GM21737 (cell line): Measurements from ENCODE around the gene DCLK3.

Source experiments
- ATAC-seq: cut with Tn5 transposase; IDR thresholded peaks from one replicate; pipeline ENCODE4 v1.9.1; 2021; ENCODE audit warnings: mild to moderate bottlenecking, moderate library complexity; ENCODE audit not compliant: unreplicated experiment

Gene DCLK3, protein sequence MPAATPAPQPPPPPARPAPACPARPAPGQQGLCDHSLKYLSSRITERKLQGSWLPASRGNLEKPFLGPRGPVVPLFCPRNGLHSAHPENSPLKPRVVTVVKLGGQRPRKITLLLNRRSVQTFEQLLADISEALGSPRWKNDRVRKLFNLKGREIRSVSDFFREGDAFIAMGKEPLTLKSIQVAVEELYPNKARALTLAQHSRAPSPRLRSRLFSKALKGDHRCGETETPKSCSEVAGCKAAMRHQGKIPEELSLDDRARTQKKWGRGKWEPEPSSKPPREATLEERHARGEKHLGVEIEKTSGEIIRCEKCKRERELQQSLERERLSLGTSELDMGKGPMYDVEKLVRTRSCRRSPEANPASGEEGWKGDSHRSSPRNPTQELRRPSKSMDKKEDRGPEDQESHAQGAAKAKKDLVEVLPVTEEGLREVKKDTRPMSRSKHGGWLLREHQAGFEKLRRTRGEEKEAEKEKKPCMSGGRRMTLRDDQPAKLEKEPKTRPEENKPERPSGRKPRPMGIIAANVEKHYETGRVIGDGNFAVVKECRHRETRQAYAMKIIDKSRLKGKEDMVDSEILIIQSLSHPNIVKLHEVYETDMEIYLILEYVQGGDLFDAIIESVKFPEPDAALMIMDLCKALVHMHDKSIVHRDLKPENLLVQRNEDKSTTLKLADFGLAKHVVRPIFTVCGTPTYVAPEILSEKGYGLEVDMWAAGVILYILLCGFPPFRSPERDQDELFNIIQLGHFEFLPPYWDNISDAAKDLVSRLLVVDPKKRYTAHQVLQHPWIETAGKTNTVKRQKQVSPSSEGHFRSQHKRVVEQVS

DNA sequence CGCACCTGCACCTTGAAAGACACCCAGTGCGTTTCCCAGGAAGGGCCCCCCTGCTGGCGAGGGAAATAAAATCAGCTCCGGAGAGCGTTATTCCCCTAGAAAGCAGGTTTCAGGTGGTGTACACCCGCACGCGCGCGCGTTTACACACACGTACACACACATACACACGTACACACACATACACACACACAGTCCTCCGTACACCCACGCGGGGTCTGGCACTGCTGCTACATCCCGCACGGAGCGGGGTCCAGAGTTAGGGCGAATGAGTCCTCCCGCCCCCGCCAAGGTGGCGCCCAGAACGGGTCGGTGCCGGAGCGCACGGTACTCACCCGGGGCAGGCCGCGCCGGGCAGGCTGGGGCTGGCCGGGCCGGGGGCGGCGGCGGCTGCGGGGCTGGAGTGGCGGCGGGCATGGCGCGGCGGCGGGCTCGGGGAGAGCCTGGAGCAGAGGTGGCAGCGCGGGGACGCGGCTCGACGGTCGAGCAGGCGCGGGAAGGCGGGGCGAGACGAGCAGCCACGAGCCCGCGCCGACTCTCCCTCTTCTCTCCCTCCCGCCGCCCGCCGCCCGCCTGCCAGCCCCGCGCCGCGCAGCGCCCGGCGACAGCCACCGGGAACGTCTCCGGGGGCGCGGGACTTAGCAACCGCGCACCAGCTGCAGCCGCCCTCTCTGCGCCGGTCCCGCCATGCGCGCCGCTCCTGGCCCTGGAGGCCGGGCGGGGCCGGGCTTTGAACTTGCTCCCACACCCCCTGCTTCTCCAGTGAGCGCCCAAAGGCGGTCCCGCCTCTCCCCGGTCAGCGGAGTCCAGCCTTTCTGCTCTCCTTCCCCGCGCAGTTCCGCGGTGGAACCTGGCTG, at the start of gene DCLK3:
DCLK3 (minus strand) TSS at position 704 of the 854 bp plus-strand sequence; CDS start at position 414, 290 bp downstream.
- no peak for ATAC-seq

DNA sequence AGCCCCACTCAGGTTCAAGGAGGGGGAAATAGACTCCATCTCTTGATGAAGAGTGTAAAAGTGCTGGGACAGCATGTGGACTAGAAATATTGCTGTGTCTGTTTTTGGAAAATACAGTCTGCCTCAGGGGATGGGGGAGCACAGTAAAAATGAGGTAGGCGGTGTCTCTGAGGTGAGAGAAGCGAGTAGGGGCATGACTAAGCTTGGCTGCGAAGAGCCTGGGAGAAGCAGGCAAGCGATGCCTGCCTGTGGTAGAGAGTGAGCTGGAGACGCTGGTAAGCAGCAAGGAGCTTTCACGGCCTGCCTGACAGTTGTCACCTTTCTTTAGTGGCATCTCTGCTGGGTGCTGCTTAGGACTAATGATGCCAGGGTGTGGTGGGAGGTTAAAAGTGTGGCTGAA, 49.0 kb upstream of the DCLK3 start:
- no peak for ATAC-seq

DNA sequence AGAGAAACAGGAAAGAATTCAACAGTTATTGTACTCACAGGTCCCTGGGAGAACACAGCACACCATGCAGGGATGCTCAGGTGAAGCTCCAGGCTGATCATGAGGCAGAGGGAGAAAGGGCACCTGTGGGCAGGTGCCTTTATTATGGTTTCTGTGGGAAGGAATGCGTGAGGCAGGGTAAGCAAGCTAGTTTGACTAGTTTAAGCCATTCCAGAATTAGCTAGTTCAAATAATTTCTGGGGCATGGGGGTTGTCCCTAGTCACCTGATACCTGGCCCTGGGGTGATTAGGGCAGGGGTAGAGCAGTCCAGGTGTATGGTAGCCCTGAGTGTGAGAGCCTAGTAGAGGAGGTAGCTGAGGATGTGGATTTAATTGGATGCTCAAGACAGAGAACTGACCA, 47.9 kb upstream of the DCLK3 start:
- no peak for ATAC-seq

DNA sequence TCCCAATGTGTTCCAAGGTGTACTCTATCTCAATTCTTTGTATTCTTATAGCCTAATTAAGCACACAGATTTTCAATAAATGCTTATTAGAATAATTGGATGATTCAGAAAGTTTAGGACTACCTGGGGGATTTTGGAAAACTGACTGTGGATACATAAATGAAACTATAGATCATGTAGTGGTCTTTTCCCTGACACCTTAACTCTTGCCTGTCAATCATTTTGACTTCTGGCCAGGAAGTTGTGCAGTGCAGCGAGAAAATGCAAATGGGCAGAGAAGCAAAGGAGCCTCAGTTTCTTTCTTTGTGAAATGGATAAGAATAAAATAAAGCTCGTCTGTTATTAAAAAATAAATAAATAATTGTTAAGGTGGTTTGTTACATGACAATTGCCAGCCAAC, 47.4 kb upstream of the DCLK3 start:
- ATAC-seq, result no peak

DNA sequence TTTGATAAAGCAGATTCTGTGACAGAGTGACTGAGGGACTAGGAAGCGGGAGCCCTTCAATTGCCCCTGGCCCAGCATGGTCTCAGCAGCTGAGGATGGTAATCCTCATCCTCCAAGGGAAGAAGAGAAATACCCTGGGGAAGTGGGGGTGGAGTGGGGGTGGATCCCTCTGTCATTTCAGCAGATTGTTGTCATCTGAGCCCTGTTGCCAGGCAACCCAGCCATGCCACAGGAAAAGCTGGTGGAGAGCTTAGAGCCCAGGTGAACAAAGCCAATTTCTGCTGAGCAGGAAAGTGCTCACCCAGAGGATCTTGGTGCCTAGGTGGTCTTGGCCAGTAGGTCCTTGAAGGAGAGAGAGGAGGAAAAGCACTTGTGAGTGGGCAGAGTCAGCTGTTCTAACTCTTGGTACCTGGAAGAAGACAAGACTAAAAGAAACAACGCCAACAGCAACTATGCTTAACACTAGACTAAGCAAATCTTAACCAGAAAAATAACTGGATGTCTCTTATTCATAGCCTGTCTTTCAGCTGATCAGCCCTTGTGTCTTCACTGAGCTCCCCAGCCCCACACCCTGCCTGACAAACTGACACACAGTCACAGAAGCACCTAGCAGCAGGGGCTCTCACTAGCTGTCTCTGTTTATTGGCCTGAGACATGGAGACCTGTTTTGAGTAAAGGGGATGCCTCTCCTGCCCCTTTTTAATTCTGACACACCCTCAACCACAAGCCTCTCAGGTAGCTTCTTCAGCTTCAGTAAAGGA, 40.1 kb upstream of the DCLK3 start:
- ATAC-seq, result no peak

DNA sequence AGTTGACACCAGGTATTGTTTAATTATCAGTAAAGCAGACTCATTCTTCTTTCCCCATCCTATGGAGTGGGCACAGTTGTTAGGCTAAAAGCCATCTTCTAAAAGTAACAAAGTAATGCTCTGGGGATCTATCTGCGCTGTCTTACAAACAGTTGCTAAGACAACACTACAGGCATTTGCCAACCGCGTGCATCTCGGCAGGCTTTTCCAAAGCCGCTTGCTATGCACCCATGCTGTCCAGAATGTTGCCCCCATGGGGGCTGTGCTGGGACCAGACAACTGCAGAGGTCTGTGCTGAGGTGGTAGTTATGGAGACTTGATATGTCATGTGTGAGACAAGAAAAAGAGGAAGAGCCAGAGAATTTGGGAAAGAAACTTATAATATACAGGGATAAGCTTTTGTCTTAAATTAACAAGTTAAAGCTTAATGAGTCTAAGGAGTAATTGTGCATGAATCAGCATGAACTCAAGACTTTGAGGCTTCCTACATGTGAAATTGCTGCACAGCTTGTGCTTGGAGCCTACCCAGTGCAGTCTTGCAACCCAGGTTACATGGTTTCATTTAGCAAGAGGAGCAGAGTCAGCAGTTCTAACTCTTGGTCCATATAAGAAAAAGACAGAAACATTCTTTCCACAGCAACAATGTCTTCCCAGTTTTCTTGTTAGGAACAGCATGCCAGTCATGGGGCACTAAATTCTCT, 38.9 kb upstream of the DCLK3 start:
- ATAC-seq, result no peak

DNA sequence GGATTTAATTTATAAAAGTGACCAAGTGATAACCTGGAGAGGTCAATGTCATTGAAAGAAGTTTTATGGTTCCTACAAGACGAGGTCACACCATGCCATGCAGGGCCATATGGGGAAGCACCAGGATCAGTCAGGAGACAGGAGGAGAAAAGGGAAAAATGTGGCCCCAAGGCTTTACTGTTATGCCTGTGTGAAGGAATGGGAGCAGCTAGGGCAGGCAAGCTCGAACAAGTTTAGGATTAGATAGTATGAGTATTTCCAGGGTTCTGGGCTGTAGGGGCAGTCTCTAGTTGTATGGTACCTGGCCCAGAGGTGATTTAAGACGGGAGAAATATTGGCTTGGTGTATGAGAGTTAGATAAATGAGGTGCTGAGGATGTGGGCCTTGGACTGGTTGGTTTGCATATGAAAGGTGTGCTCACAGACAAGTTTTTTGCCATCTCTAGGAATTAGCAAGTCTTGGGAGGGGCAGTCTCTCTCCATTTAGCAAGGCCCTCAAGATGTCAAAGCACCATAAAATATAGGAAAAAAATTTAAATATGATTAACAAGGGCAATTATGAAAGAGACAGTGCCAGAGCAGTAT, 36.3 kb upstream of the DCLK3 start:
- no peak for ATAC-seq

DNA sequence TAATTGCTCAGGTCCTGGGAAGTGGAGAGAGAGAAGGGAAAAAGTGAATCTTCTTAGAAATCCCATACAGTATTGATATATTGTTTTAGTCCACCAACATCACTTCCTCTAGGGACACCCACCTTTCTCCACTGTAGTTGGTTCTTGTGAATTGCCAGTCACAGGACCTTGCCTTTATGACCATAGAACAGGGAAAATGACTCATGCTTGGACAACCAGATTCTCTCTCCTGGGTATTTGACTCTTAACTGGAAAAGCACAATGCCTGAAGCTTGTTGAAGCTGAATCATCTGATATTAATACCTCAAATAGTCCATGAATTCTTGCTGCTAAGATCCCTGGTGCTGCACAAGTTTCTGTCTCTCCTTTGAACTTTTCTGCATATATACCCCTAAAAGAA, 32.5 kb upstream of the DCLK3 start:
- no peak for ATAC-seq

DNA sequence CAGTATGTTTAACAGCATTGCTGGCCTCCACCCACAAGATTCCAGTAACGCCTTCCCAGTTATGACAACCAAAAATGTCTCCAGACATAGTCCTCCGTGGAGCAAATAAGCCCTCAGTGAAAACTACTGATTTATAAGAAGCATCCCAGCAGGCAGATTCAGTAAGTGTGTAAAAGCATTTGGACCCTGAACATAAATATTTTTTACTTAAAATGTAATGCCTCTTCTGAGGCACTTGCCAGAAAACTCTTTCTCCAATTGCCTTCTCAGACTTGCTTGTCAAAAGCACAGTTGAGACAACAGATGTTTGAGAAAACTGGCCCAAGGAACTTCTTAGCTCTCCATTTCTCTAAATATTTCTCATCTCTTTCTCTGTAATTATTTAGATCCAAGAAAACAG, 31.8 kb upstream of the DCLK3 start:
- ATAC-seq, result no peak

DNA sequence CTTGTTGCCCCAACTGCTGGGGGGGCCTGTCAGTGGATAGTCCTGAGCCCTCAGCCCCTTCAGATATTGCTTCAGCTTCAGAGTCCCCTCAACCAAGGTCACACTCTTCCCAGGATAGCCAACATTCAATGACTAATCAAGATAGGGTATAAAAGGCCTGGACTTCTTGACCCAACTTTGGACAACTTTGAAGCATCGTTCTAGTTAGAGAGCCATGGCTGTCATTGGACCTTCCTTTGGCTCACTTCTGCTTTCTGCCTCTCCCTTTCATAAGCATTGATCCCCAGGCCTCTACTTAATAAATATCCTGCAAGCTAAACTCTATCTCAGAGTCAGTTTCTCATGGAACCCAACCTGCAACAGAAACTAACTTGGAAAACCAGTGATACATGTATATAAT, 31.3 kb upstream of the DCLK3 start:
- no peak for ATAC-seq

DNA sequence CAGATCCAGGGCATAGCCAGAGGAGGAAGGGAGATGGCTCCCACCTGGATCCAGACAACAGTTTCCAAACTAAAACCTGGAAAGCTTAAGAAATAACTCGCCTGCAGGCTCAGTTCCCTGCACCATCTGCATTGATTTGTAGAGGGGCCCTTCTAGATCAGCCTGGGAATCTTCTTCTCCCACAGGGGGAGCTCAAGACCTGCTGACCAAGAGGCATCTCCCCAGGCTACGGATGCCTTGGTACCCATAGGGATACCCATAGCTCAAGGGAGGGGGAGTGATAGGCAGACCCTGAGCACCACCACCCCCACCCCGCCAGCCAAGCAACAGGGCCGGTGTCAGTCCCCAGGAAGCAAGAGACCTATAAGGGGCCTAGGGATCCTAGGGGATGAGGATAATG, 28.0 kb upstream of the DCLK3 start:
- no peak for ATAC-seq

DNA sequence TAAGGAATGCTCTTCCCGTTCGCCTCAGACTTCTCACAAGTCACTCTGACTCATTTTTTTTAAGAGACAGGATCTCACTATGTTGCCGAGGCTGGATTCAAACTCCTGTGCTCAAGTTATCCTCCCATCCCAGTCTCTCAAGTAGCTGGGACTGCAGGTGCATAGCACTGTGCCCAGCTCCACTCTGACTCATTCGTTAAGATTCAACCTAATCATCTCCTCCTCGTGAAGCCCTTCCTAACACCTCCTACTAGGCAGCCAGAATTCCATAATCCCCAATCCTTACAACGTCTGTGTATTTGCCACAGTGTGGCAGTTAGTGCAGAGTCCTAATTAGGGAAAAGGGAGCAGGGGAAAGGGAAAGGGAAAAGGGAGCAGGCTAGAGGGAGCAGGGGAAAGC, 26.4 kb upstream of the DCLK3 start:
- no peak for ATAC-seq

DNA sequence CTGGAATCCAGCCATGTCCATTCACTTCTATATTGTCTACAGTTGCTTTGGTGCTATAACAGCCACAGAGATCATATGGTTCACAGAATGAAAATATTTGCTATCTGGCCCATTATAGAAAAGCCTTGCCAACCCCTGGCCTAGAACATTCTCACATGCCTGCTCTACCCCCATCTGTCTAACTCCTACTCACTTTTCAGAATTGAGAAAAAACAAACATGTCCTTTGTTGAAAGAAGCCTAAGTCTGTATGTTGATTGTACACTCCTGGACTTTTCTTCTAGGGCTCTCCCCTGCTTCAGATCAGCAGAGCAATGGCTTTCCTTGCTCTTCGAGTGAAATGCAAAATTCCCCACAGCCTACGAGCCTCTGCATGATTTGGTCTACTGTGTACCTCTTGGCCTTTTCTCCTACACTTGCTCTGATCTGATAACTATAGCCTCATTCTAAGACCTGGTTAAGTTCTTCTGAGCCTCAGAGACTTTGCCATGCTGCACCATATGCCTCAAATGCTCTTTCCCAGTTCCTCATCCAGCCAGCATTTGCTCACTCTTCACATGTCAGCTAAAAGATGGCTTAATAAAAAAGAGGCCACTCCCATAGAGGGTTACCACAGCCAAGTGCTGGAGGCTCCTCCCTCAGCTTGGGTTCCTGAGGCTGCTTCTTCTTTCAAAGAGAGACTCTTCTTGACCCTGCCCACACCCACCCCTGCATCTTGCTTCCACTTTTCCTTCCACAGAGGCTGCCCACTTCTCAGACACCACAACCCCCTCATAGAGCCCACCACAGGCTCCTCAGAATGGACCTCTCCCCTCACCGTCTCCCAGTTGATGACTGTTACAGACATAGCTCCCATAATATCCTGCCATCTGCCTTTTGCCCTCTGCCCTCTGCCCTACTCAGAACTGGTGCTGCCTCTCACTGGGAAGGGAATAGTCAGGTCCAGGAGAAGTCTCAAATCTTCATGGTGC, 22.9 kb upstream of the DCLK3 start:
- ATAC-seq, result no peak

DNA sequence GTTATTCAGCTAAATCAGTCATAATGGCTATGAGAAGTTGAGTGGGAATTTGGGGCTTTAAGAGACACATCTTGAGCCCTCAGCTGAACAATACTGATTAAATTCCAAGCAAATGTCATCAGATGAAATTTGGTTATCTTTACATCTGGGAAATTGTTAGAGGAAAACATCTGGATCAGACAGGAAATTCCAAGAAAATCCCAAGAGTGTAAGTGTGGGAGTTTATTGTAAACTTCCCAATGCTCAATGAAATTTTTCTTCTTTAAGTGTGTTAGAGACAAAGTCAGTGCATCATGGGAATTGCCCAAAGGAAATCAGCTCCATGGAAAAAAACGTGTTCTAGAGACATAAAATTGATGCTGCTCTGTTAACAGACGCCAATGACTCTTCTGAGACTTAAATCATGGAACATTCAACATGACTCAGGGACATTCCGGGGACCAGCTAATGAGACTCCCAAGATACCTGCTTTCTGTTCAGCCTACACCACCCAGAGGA, 19.8 kb upstream of the DCLK3 start:
- ATAC-seq, result no peak

DNA sequence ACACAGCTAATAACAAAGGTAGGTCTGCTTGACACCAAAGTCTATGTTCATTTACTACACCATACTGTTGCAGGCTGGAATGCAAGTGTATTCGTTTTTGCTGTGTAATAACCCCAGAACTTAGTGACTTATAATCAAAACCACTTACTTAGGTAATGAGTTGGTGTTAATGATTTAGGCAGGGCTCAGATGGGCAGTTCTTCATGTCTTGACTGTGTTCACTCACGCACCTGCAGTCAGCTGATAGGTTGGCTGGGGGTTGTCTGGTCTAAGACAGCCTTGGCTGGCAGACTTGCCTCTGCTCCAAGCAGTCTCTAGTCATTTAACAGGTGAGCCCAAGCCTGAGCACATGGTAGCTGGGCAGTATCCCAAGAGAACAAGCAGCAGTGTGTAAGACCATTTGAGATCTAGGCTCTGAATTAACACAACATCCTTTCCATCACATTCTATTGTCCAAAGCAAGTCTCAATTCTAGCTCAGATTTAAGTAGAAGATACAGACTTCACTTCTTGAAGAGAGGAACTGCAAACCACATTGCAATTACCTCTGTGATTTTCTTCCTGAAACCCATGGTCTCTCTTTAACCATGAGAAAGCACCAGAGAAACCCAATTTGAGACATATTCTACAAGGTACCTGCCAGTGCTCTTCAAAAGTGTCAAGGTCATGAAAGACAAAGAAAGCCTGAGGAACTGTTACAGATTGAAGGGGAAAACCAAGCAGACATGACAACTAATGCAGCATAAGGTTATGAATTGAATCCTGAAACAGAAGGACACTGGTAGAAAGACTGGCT, 13.3 kb upstream of the DCLK3 start:
- ATAC-seq, result no peak

DNA sequence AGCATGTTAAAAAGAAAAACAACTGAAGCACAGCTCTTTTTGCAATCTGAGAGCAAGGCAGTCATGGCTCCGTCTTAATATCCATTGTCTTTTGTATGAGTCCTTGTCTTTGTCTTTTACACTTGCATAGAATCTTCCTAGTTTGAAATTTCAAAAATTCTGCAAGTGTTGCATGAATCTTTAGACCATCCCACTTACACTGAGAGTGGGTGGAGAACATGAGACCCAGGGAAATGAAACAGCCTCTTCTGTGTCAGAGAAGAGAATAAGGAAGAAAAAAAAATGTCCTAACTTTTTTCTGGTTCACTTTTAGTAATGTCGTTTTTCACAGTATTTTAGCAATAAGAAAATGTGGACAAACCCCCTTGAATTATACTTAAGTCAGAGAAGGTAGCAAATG, 12.1 kb upstream of the DCLK3 start:
- ATAC-seq, result no peak

DNA sequence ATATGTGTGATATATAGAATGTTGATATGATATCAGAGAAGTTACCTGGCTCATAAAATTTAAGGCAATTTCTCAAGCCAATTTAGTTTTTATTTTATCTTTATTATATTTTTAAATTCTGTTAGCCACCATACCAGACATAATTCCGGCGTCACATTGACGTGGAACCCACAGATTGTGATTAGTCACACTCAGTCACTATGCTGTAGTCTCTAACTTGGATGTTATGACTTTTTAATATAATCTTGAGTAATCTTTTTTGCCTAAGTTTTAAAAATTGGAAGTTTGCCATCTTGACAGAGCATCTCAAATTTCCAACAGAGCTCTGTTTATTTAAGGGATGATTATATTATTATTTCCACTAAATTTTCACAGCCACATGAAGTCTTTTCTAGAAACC, 9.7 kb upstream of the DCLK3 start:
- ATAC-seq, result no peak
